Measurements from ENCODE around the gene HOXB9. TPM values are rescaled to one million over a fixed set of nuclear protein-coding genes. Genes with fewer than 3 reads are reported as not detected.
A peak's percentile ranks its signal among the peaks of the same experiment; 100 is the strongest.

Gene HOXB9
- polyA plus RNA-seq, 3 donors from 2014 or later = not detected

GRCh38 chr17:48606892-48607614 is 19.1 kb downstream of the HOXB9 start:
- no peaks in the 10 kb centered on the region for H3K36me3 Mint-ChIP-seq
- no peaks in the 10 kb centered on the region for H3K9me3 Mint-ChIP-seq
- no peak overlapping the region for H3K27ac Mint-ChIP-seq
- no peak overlapping the region for H3K4me3 Mint-ChIP-seq
- DNase-seq = no peak
- H3K27me3 Mint-ChIP-seq (ENCODE audit: low read depth in 3 of 3) = peaks cover 30 to 37% (median 30%) of the 10 kb centered on the region in 3 donors
- peaks cover 19% of the 10 kb centered on the region in 2 donors for H3K4me1 Mint-ChIP-seq

GRCh38 chr17:48605991-48606891 is 19.9 kb downstream of the HOXB9 start:
- DNase-seq = no peak
- Mint-ChIP-seq H3K27me3 (ENCODE audit: low read depth in 3 of 3) (peaks cover 29 to 39% (median 37%) of the 10 kb centered on the region in 3 donors), H3K4me3 (no peak overlapping the region), H3K9me3 (no peaks in the 10 kb centered on the region), H3K36me3 (no peaks in the 10 kb centered on the region), H3K27ac (no peak overlapping the region), H3K4me1 (peaks cover 11 to 15% of the 10 kb centered on the region in 2 donors)

GRCh38 chr17:48605409-48605919 is 20.7 kb downstream of the HOXB9 start:
- Mint-ChIP-seq H3K9me3 (no peaks in the 10 kb centered on the region), H3K4me3 (no peak overlapping the region), H3K36me3 (no peaks in the 10 kb centered on the region), H3K27ac (no peak overlapping the region), H3K27me3 (ENCODE audit: low read depth in 3 of 3) (peaks cover 24 to 39% (median 36%) of the 10 kb centered on the region in 3 donors), H3K4me1 (peaks cover 5 to 8% of the 10 kb centered on the region in 2 donors)
- DNase-seq = no peak

- DNase-seq = no peak
- Mint-ChIP-seq H3K36me3 (no peaks in the 10 kb centered on the region), H3K27me3 (ENCODE audit: low read depth in 3 of 3) (peaks cover 30 to 39% (median 39%) of the 10 kb centered on the region in 3 donors), H3K4me3 (peak within 1 kb of the TSS in 2 of 5 donors; percentile 15 to 26), H3K9me3 (no peaks in the 10 kb centered on the region), H3K27ac (no peak within 1 kb of the TSS), H3K4me1 (peaks cover 5 to 8% of the 10 kb centered on the region in 2 donors)
These were observed 21.3 kb downstream of the HOXB9 start, which contains the start of gene HOXB6 for GRCh38 chr17:48604770-48605329. HOXB6 (minus strand) TSS chr17:48604986; CDS start chr17:48598150, 6,836 bp downstream.

GRCh38 chr17:48603959-48604769 is 22.0 kb downstream of the HOXB9 start:
- Mint-ChIP-seq H3K36me3 (no peaks in the 10 kb centered on the region), H3K4me3 (peak overlapping the region in 2 of 5 donors; percentile 6 to 15)
- DNase-seq = no peak

GRCh38 chr17:48601539-48602425 is 24.4 kb downstream of the HOXB9 start:
- no peak overlapping the region for H3K4me3 Mint-ChIP-seq
- no peaks in the 10 kb centered on the region for H3K9me3 Mint-ChIP-seq
- peaks cover 38 to 64% (median 62%) of the 10 kb centered on the region in 3 donors for H3K27me3 Mint-ChIP-seq (ENCODE audit: low read depth in 3 of 3)
- peaks cover 29 to 30% of the 10 kb centered on the region in 2 donors for H3K4me1 Mint-ChIP-seq
- H3K36me3 Mint-ChIP-seq = no peaks in the 10 kb centered on the region
- no peak for DNase-seq
- H3K27ac Mint-ChIP-seq = no peak overlapping the region

More at GRCh38 chr17:48603959-48604769, 22.0 kb downstream of the HOXB9 start:
- H3K27ac Mint-ChIP-seq = no peak overlapping the region
- no peaks in the 10 kb centered on the region for H3K9me3 Mint-ChIP-seq
- H3K4me1 Mint-ChIP-seq = peaks cover 5 to 8% of the 10 kb centered on the region in 2 donors
- H3K27me3 Mint-ChIP-seq (ENCODE audit: low read depth in 3 of 3) = peaks cover 32 to 45% (median 39%) of the 10 kb centered on the region in 3 donors

- Mint-ChIP-seq H3K27me3 (ENCODE audit: low read depth in 3 of 3) (peaks cover 38 to 69% (median 68%) of the 10 kb centered on the region in 3 donors), H3K9me3 (no peaks in the 10 kb centered on the region), H3K27ac (no peak overlapping the region), H3K4me1 (peaks cover 35% of the 10 kb centered on the region in 2 donors), H3K36me3 (peaks cover 0 to 3% (median 3%) of the 10 kb centered on the region in 3 donors), H3K4me3 (no peak overlapping the region)
- no peak for DNase-seq
These were observed 25.0 kb downstream of the HOXB9 start for GRCh38 chr17:48601207-48601538.

- H3K4me1 Mint-ChIP-seq = peaks cover 35 to 42% of the 10 kb centered on the region in 2 donors
- H3K27me3 Mint-ChIP-seq (ENCODE audit: low read depth in 3 of 3) = peaks cover 44 to 70% (median 65%) of the 10 kb centered on the region in 3 donors
- H3K4me3 Mint-ChIP-seq = peak overlapping the region in 1 of 5 donors; percentile 30
- H3K27ac Mint-ChIP-seq = no peak overlapping the region
- H3K9me3 Mint-ChIP-seq = no peaks in the 10 kb centered on the region
- DNase-seq = no peak
- peaks cover 0 to 3% (median 3%) of the 10 kb centered on the region in 3 donors for H3K36me3 Mint-ChIP-seq
These were observed 25.7 kb downstream of the HOXB9 start for GRCh38 chr17:48600244-48601098.

GRCh38 chr17:48599354-48599753 is 26.8 kb downstream of the HOXB9 start:
- Mint-ChIP-seq H3K4me3 (peak overlapping the region in 2 of 5 donors; percentile 86 to 91), H3K27me3 (ENCODE audit: low read depth in 3 of 3) (peaks cover 48 to 63% (median 63%) of the 10 kb centered on the region in 3 donors), H3K9me3 (no peaks in the 10 kb centered on the region), H3K36me3 (peaks cover 0 to 3% (median 3%) of the 10 kb centered on the region in 3 donors), H3K4me1 (peaks cover 33 to 44% of the 10 kb centered on the region in 2 donors), H3K27ac (no peak overlapping the region)
- DNase-seq = no peak

- Mint-ChIP-seq H3K9me3 (no peaks in the 10 kb centered on the region), H3K4me3 (peak overlapping the region; percentile 82 to 91 (median 86)), H3K27me3 (ENCODE audit: low read depth in 3 of 3) (peaks cover 47 to 67% (median 60%) of the 10 kb centered on the region in 3 donors), H3K36me3 (peaks cover 0 to 3% (median 3%) of the 10 kb centered on the region in 3 donors), H3K4me1 (peaks cover 34 to 48% of the 10 kb centered on the region in 2 donors), H3K27ac (no peak overlapping the region)
- DNase-seq = no peak
These were observed 27.4 kb downstream of the HOXB9 start for GRCh38 chr17:48598736-48599135.

Measured in immature natural killer cell (primary cell).